Activated naive CD8-positive, alpha-beta T cell treated with anti-CD3 and anti-CD28 coated beads for 36 hours (primary cell): ENCODE results near the gene TBX15. TPM values are rescaled to one million over a fixed set of nuclear protein-coding genes. Genes with fewer than 3 reads are reported as not detected.
"Not testable (repeated sequence)": the region's sequence is repeated elsewhere in the genome, so short reads cannot be mapped to it uniquely, and the experiment has no call there.

Source experiments
- DNase-seq: peaks from one replicate; pipeline ENCODE4 v3.0.0; 2021
- H3K27ac Mint-ChIP-seq: one replicate; pipeline ENCODE4 v1.8.0; 2022; ENCODE audit warnings: mild to moderate bottlenecking, moderate library complexity, mixed read lengths
- H3K27me3 Mint-ChIP-seq: one replicate; pipeline ENCODE4 v1.8.0; 2022; ENCODE audit warnings: mild to moderate bottlenecking, mixed read lengths
- H3K36me3 Mint-ChIP-seq: one replicate; pipeline ENCODE4 v1.8.0; 2021; ENCODE audit warnings: mild to moderate bottlenecking, mixed read lengths
- H3K4me1 Mint-ChIP-seq: one replicate; pipeline ENCODE4 v1.8.0; 2021; ENCODE audit warnings: mixed read lengths
- H3K4me3 Mint-ChIP-seq: one replicate; pipeline ENCODE4 v1.8.0; 2022; ENCODE audit warnings: mild to moderate bottlenecking, moderate library complexity, mixed read lengths
- H3K9me3 Mint-ChIP-seq: one replicate; pipeline ENCODE4 v1.8.0; 2022; ENCODE audit warnings: mixed read lengths
- total RNA-seq, 2 experiments: library from RNA; stranded (reverse); gene quantifications; one replicate each; pipeline ENCODE4 v1.2.3, GENCODE V29; 2021

TBX15 gene
- total RNA-seq, 2 experiments from 2014 or later: not detected

- no peaks in the 10 kb centered on the region for H3K36me3 Mint-ChIP-seq
- no peaks in the 10 kb centered on the region for H3K9me3 Mint-ChIP-seq
- no peak overlapping the region for H3K27ac Mint-ChIP-seq
- H3K4me3 Mint-ChIP-seq: no peak overlapping the region
- H3K27me3 Mint-ChIP-seq: peaks cover 20% of the 10 kb centered on the region
- no peaks in the 10 kb centered on the region for H3K4me1 Mint-ChIP-seq
- no peak for DNase-seq
Observed at GRCh38 chr1:118960567-118961136, 27.5 kb downstream of the TBX15 start.

- no peaks in the 10 kb centered on the region for H3K9me3 Mint-ChIP-seq
- H3K27ac Mint-ChIP-seq: no peak overlapping the region
- DNase-seq: no peak
- no peaks in the 10 kb centered on the region for H3K36me3 Mint-ChIP-seq
- H3K4me1 Mint-ChIP-seq: no peaks in the 10 kb centered on the region
- no peak overlapping the region for H3K4me3 Mint-ChIP-seq
- peaks cover 20% of the 10 kb centered on the region for H3K27me3 Mint-ChIP-seq
Observed at GRCh38 chr1:118960026-118960561, 28.0 kb downstream of the TBX15 start.

DNA sequence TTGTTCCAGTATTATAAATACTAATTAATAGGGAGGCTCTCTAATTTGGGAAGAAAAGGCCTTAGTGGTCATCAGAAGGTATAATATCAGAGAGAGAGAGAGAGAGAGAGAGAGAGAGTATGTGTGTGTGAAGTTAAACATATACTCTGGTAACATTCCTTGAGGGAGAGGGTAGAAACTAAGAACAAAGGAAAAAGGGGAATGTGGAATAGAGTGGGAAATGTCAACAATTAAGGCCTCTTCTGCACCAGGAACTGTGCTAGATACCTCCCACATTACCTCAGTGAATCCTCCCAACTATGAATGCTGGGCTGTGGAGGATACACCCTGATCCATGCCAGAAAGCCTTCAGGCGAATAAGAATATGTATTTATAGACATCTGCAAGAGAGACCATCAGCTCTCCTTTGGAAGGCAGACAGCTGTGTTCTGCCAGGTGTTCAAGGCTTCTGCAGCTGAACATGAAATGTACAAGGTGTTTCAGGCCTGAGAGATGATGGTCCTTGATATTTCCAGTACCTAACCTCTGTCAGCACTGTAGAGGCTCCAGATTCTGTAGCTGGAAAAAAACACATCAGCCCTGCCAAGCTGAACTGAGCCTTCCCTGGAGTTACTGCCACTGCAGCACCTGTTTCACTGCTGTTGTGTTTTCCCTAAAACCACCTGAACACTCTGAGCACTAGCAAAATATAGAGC lies 29.1 kb downstream of the TBX15 start:
- no peaks in the 10 kb centered on the region for H3K36me3 Mint-ChIP-seq

DNA sequence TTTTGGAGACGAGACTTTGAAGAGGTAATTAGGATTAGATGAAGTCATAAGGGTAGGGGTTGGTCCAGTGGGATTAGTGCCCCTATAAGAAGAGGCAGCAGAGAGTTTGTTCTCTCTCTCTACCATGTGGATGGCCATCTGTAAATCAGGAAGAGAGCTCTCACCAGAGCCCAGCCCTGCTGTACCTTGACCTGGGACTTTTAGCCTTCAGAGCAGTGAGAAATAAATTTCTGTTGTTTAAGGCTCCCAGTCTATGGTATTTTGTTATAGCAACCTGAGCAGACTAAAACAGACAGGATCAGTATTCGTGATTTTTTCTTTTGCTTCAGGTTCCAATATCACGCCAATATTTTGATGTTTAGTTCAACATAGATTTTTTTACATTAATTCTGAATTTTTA lies 30.0 kb downstream of the TBX15 start:
- H3K36me3 Mint-ChIP-seq: no peaks in the 10 kb centered on the region
- H3K4me3 Mint-ChIP-seq: no peak overlapping the region
- peaks cover 14% of the 10 kb centered on the region for H3K27me3 Mint-ChIP-seq
- H3K4me1 Mint-ChIP-seq: no peaks in the 10 kb centered on the region
- no peak overlapping the region for H3K27ac Mint-ChIP-seq
- no peak for DNase-seq
- no peaks in the 10 kb centered on the region for H3K9me3 Mint-ChIP-seq

More for the DNA sequence above, 29.1 kb downstream of the TBX15 start:
- DNase-seq: no peak
- H3K27me3 Mint-ChIP-seq: peaks cover 20% of the 10 kb centered on the region
- H3K27ac Mint-ChIP-seq: no peak overlapping the region
- no peaks in the 10 kb centered on the region for H3K4me1 Mint-ChIP-seq
- H3K9me3 Mint-ChIP-seq: no peaks in the 10 kb centered on the region
- no peak overlapping the region for H3K4me3 Mint-ChIP-seq

GRCh38 chr1:118957579-118957978 lies 30.6 kb downstream of the TBX15 start:
- H3K27ac Mint-ChIP-seq, H3K9me3 Mint-ChIP-seq, DNase-seq, H3K4me1 Mint-ChIP-seq, H3K36me3 Mint-ChIP-seq, H3K4me3 Mint-ChIP-seq: not testable (repeated sequence)
- peaks cover 12% of the 10 kb centered on the region for H3K27me3 Mint-ChIP-seq

DNA sequence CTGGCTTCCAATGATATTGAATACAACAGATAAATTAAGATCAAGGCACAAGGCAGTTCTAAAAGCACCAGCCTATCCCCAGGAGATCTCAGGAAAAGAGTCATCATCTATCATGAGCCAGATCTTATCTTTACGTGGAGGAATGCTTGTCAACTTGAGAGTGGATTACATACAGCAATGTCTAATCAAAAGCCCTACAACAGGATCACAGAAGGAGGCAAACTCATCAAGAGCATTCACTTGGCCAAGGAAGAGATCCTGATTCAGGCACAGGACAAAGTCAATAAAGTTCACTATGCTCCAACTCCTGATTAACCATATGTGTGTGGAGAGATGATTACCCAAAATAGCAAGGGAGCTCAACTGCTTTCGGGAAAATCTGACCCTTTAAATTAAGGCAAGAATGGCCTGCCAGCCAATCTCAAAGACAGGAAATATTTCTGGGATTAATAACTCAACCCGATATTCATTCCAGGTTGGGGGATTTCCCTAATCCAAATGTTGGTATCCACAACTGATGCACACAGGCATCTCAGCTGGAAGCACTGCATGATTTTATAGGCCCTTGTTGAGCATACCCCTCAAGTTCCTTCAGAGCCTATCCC lies 33.7 kb downstream of the TBX15 start:
- Mint-ChIP-seq H3K27me3 (peaks cover 4% of the 10 kb centered on the region), H3K27ac (no peak overlapping the region), H3K4me3 (no peak overlapping the region), H3K4me1 (no peaks in the 10 kb centered on the region), H3K36me3 (no peaks in the 10 kb centered on the region), H3K9me3 (no peaks in the 10 kb centered on the region)
- DNase-seq: no peak

- Mint-ChIP-seq H3K4me3 (no peak overlapping the region), H3K4me1 (no peaks in the 10 kb centered on the region), H3K27ac (no peak overlapping the region), H3K27me3 (no peaks in the 10 kb centered on the region), H3K36me3 (no peaks in the 10 kb centered on the region), H3K9me3 (peaks cover 3% of the 10 kb centered on the region)
- no peak for DNase-seq
Observed at GRCh38 chr1:118951270-118951936, 36.7 kb downstream of the TBX15 start.

DNA sequence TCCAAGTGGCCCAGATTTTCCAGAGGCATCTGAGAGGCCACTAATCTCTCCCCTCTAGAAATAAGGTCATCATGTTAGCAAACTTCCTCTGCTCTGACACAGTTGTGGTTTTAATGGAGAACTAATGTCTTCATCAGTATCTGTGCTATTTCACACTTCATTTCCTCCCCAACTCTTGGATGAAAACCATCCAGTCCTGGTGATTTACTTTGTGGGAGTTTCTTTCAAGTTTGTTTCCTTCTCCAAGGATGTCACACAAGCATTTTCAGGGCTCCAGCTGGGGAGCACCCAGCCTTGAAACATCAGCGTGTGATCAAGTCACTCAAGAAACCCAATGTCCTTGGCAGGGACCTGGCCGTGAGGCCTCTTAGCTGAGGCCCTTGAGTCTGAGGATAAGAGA lies 38.8 kb downstream of the TBX15 start:
- no peaks in the 10 kb centered on the region for H3K36me3 Mint-ChIP-seq
- H3K4me3 Mint-ChIP-seq: no peak overlapping the region
- peaks cover 3% of the 10 kb centered on the region for H3K9me3 Mint-ChIP-seq
- H3K27me3 Mint-ChIP-seq: no peaks in the 10 kb centered on the region
- H3K27ac Mint-ChIP-seq: no peak overlapping the region
- H3K4me1 Mint-ChIP-seq: no peaks in the 10 kb centered on the region
- DNase-seq: no peak

- H3K27ac Mint-ChIP-seq: no peak overlapping the region
- DNase-seq: no peak
- no peaks in the 10 kb centered on the region for H3K27me3 Mint-ChIP-seq
- H3K36me3 Mint-ChIP-seq: no peaks in the 10 kb centered on the region
- no peaks in the 10 kb centered on the region for H3K4me1 Mint-ChIP-seq
- H3K4me3 Mint-ChIP-seq: no peak overlapping the region
- H3K9me3 Mint-ChIP-seq: peaks cover 3% of the 10 kb centered on the region
Observed at GRCh38 chr1:118948846-118949245, 39.3 kb downstream of the TBX15 start.

GRCh38 chr1:118948351-118948750 lies 39.8 kb downstream of the TBX15 start:
- H3K27ac Mint-ChIP-seq: no peak overlapping the region
- no peaks in the 10 kb centered on the region for H3K27me3 Mint-ChIP-seq
- DNase-seq: no peak
- peaks cover 3% of the 10 kb centered on the region for H3K9me3 Mint-ChIP-seq
- H3K4me1 Mint-ChIP-seq: no peaks in the 10 kb centered on the region
- H3K36me3 Mint-ChIP-seq: no peaks in the 10 kb centered on the region
- no peak overlapping the region for H3K4me3 Mint-ChIP-seq

GRCh38 chr1:118947790-118948189 lies 40.4 kb downstream of the TBX15 start:
- Mint-ChIP-seq H3K27ac (no peak overlapping the region), H3K4me3 (no peak overlapping the region), H3K9me3 (peaks cover 3% of the 10 kb centered on the region), H3K36me3 (no peaks in the 10 kb centered on the region), H3K4me1 (no peaks in the 10 kb centered on the region), H3K27me3 (no peaks in the 10 kb centered on the region)
- DNase-seq: no peak

DNA sequence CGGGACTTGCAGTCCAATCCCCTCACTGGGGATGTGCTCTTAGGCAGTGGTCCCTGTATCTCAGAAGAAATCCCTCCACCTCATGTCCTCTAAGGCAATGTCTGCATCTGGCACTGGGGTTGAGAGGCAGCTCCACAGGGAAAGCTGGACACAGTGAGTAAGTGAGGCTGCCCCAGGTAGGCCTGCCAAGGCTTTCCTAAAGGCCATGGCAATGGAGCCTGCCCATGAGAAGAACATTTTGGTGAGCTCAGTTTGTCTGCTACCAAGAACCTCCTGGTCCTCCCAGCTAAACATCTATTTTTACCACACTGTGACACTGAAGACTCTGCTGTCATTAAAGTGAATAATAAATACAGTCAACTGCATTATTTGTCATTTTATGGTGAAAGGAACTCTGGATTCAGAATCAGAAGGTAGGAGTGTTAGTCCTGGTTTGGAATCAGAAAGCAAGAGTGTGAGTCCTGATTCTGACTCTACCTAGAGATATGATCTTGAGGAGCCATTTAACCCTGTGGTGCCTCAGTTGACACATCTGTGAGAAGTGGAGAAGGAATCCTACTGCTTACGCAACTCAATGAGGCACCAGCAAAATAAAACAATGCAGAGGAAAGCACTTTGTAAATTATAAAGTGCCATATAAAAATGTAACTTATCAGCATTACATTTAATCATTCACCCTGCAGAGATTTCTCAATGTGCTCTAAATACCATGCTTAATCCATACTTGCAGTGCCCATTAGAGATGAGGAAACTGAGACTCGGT lies 41.0 kb downstream of the TBX15 start:
- H3K4me1 Mint-ChIP-seq: no peaks in the 10 kb centered on the region
- H3K9me3 Mint-ChIP-seq: peaks cover 3% of the 10 kb centered on the region

DNA sequence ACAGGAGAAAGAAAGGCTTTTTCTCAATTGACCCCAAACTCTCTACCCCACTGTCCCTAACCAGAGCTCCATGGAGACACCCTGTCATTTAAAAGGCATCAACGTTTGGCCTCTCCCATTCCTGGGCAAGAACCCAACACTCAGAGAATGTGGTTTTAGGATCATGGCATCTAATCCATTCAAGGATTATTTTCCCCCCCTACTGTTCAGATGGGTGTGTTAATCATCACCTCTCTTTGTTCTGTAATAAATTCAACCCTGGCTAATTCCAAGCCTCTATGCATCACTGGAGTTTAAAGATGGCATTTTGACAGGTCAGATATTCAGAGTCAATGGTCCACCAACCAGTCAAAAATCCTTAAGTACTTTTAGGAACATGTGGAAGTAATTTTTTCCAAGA lies 42.7 kb downstream of the TBX15 start:
- DNase-seq: no peak
- Mint-ChIP-seq H3K9me3 (peaks cover 3% of the 10 kb centered on the region), H3K4me3 (no peak overlapping the region), H3K27ac (no peak overlapping the region), H3K27me3 (no peaks in the 10 kb centered on the region), H3K36me3 (no peaks in the 10 kb centered on the region), H3K4me1 (no peaks in the 10 kb centered on the region)

More for the DNA sequence above, 41.0 kb downstream of the TBX15 start:
- Mint-ChIP-seq H3K36me3 (no peaks in the 10 kb centered on the region), H3K27ac (no peak overlapping the region), H3K4me3 (no peak overlapping the region), H3K27me3 (no peaks in the 10 kb centered on the region)
- no peak for DNase-seq

DNA sequence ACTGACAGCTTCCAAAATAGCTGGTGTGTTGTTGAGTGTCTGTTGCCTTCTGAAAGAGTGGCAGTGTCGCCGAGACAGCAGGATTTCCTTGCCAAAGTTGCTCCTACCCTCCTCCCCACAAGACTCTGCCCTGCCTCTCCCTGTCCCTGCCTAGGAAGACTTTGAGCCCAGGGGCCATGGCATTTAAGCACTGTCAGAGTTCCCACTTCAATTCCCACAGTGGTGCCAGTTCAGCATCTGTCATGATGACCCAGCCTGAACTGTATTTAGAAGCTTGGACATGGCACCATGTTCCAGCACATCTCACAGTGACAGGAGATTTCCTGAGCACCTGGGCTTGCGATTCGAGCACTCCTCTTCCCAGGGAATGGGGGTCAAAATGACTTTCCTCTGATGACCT lies 43.6 kb downstream of the TBX15 start:
- no peak overlapping the region for H3K27ac Mint-ChIP-seq
- H3K9me3 Mint-ChIP-seq: peaks cover 3% of the 10 kb centered on the region

GRCh38 chr1:118944133-118944532 lies 44.0 kb downstream of the TBX15 start:
- no peak for DNase-seq
- Mint-ChIP-seq H3K27ac (no peak overlapping the region), H3K4me1 (no peaks in the 10 kb centered on the region), H3K36me3 (no peaks in the 10 kb centered on the region), H3K9me3 (peaks cover 3% of the 10 kb centered on the region), H3K4me3 (no peak overlapping the region), H3K27me3 (no peaks in the 10 kb centered on the region)

More for the DNA sequence above, 43.6 kb downstream of the TBX15 start:
- no peak overlapping the region for H3K4me3 Mint-ChIP-seq
- DNase-seq: no peak
- no peaks in the 10 kb centered on the region for H3K4me1 Mint-ChIP-seq
- no peaks in the 10 kb centered on the region for H3K27me3 Mint-ChIP-seq
- H3K36me3 Mint-ChIP-seq: no peaks in the 10 kb centered on the region
